GM23338 (cell line): ENCODE results near the gene ATP1A4. TPM values are rescaled to one million over a fixed set of nuclear protein-coding genes. Genes with fewer than 3 reads are reported as not detected.

ENCODE experiments used
- ATAC-seq: fragments of 200-7000 bp; cut with Tn5 transposase; 3 replicates; pipeline ENCODE4 v1.9.1; 2020
- DNase-seq: peaks from one replicate; pipeline ENCODE4 v3.0.0-alpha.2; 2015; ENCODE audit warnings: low spot score
- H2AFZ ChIP-seq: fragments of 200-600 bp; sonication (generic); 2 replicates; pipeline ENCODE4 v1.8.0; 2016; ENCODE audit warnings: antibody characterized with exemption, mild to moderate bottlenecking, moderate library complexity
- H3F3A ChIP-seq: fragments of 200-600 bp; sonication (generic); replicated peaks from 2 replicates; pipeline ENCODE4 v1.8.0; 2017; ENCODE audit warnings: antibody characterized with exemption, mixed run types, low read depth
- H3K27ac ChIP-seq: fragments of 200-600 bp; sonication (generic); 2 replicates; pipeline ENCODE4 v1.6.1; 2016; ENCODE audit warnings: low read depth
- H3K27me3 ChIP-seq: fragments of 200-600 bp; sonication (generic); 2 replicates; pipeline ENCODE4 v1.8.0; 2016; ENCODE audit warnings: mild to moderate bottlenecking, mixed run types, moderate library complexity; ENCODE audit not compliant: insufficient read depth
- H3K36me3 ChIP-seq: fragments of 200-600 bp; sonication (generic); 2 replicates; pipeline ENCODE4 v1.8.0; 2016; ENCODE audit warnings: mild to moderate bottlenecking; ENCODE audit not compliant: insufficient read depth
- H3K4me1 ChIP-seq: fragments of 200-600 bp; sonication (generic); 2 replicates; pipeline ENCODE4 v1.8.0; 2016; ENCODE audit warnings: mild to moderate bottlenecking, moderate library complexity; ENCODE audit not compliant: insufficient read depth
- H3K4me2 ChIP-seq: fragments of 200-600 bp; sonication (generic); 2 replicates; pipeline ENCODE4 v1.7.1; 2017; ENCODE audit warnings: mixed run types
- H3K4me3 ChIP-seq: fragments of 200-600 bp; sonication (generic); 2 replicates; pipeline ENCODE4 v1.6.1; 2016; ENCODE audit warnings: mixed run types
- H3K79me2 ChIP-seq: fragments of 200-600 bp; sonication (generic); replicated peaks from 2 replicates; pipeline ENCODE4 v1.8.0; 2017; ENCODE audit warnings: mild to moderate bottlenecking; ENCODE audit not compliant: insufficient read depth
- H3K9me2 ChIP-seq: fragments of 200-600 bp; sonication (generic); 2 replicates; pipeline ENCODE4 v1.8.0; 2017; ENCODE audit not compliant: insufficient read depth
- H4K20me1 ChIP-seq: fragments of 200-600 bp; sonication (generic); replicated peaks from 2 replicates; pipeline ENCODE4 v1.8.0; 2017; ENCODE audit warnings: mild to moderate bottlenecking; ENCODE audit not compliant: insufficient read depth
- H3K27ac Mint-ChIP-seq: 2 replicates; pipeline ENCODE4 v1.8.0; 2020; ENCODE audit warnings: inconsistent platforms, mild to moderate bottlenecking, moderate library complexity, mixed read lengths
- H3K27me3 Mint-ChIP-seq: 3 replicates; pipeline ENCODE4 v1.8.0; 2022; ENCODE audit warnings: low read depth, mild to moderate bottlenecking, moderate library complexity, mixed read lengths, inconsistent platforms; ENCODE audit not compliant: insufficient read depth, poor library complexity
- H3K36me3 Mint-ChIP-seq: 3 replicates; pipeline ENCODE4 v1.8.0; 2021; ENCODE audit warnings: low read depth, mild to moderate bottlenecking, inconsistent platforms, moderate library complexity, mixed read lengths
- H3K4me1 Mint-ChIP-seq: 3 replicates; pipeline ENCODE4 v1.8.0; 2020; ENCODE audit warnings: mild to moderate bottlenecking, inconsistent platforms, mixed read lengths
- H3K4me3 Mint-ChIP-seq: 3 replicates; pipeline ENCODE4 v1.8.0; 2021; ENCODE audit warnings: moderate library complexity, mild to moderate bottlenecking, inconsistent platforms, mixed read lengths
- H3K9me3 Mint-ChIP-seq: 3 replicates; pipeline ENCODE4 v1.8.0; 2020; ENCODE audit warnings: moderate library complexity, mild to moderate bottlenecking, inconsistent platforms, mixed read lengths
- CREB1 ChIP-seq: fragments of 250-450 bp; sonication (Bioruptor Pico); IDR thresholded peaks from 2 replicates; pipeline ENCODE4 v1.5.0; 2020; ENCODE audit warnings: low read depth, mild to moderate bottlenecking, moderate library complexity
- CTCF ChIP-seq, 2 experiments: fragments of 200-600 bp in 1 of 2; sonication (generic) in 1 of 2; conservative IDR thresholded peaks; 2 replicates each; pipeline versions ENCODE4 v1.5.1 to v1.6.1; 2016 to 2017; ENCODE audit warnings: antibody characterized with exemption in 2 of 2, low read depth in 2 of 2, mild to moderate bottlenecking in 2 of 2, moderate library complexity in 1 of 2
- ETS1 ChIP-seq: IDR thresholded peaks from 2 replicates; pipeline ENCODE4 v1.6.1; 2016; ENCODE audit warnings: antibody characterized with exemption
- EZH2 ChIP-seq: fragments of 200-600 bp; sonication (generic); IDR thresholded peaks from one replicate; pipeline ENCODE4 v1.8.0; 2017; ENCODE audit warnings: antibody characterized with exemption, mild to moderate bottlenecking, low read depth; ENCODE audit not compliant: unreplicated experiment
- EZH2phosphoT487 ChIP-seq: fragments of 200-600 bp; sonication (generic); IDR thresholded peaks from one replicate; pipeline ENCODE4 v1.8.1; 2018; ENCODE audit warnings: antibody characterized with exemption; ENCODE audit not compliant: unreplicated experiment
- JUNB ChIP-seq: IDR thresholded peaks from one replicate; pipeline ENCODE4 v1.6.1; 2016; ENCODE audit warnings: antibody characterized with exemption; ENCODE audit not compliant: unreplicated experiment
- NANOG ChIP-seq: IDR thresholded peaks from 2 replicates; pipeline ENCODE4 v1.6.1; 2016; ENCODE audit warnings: antibody characterized with exemption, borderline replicate concordance
- POLR2AphosphoS5 ChIP-seq: IDR thresholded peaks from 2 replicates; pipeline ENCODE4 v1.6.1; 2016; ENCODE audit warnings: antibody characterized with exemption, low read depth
- REST ChIP-seq: IDR thresholded peaks from one replicate; pipeline ENCODE4 v1.6.1; 2018; ENCODE audit warnings: antibody characterized with exemption; ENCODE audit not compliant: unreplicated experiment
- STAT1 ChIP-seq: IDR thresholded peaks from one replicate; pipeline ENCODE4 v1.6.1; 2016; ENCODE audit warnings: antibody characterized with exemption; ENCODE audit not compliant: unreplicated experiment
- ZNF114 ChIP-seq: fragments of 250-450 bp; sonication (Bioruptor Pico); IDR thresholded peaks from 2 replicates; pipeline ENCODE4 v1.5.0; 2020; ENCODE audit warnings: mild to moderate bottlenecking, moderate library complexity
- ZNF331 ChIP-seq: fragments of 250-450 bp; sonication (Bioruptor Pico); IDR thresholded peaks from 2 replicates; pipeline ENCODE4 v1.5.0; 2020; ENCODE audit warnings: low read depth, mild to moderate bottlenecking, moderate library complexity
- ZNF462 ChIP-seq: fragments of 250-450 bp; sonication (Bioruptor Pico); IDR thresholded peaks from 2 replicates; pipeline ENCODE4 v1.5.0; 2020; ENCODE audit warnings: mild to moderate bottlenecking, moderate library complexity
- polyA plus RNA-seq: library from polyadenylated mRNA; unstranded; fragments of >200 nt; fragmentation: Nextera tagmentation; extraction: Ambion mirVana; gene quantifications from 2 replicates; pipeline ENCODE4 v1.2.1, GENCODE V29; 2016
- total RNA-seq: library from RNA; depleted of rRNA; stranded (reverse); fragments of >200 nt; shearing (Covaris generic); gene quantifications from 2 replicates; pipeline ENCODE4 v1.2.3, GENCODE V29; 2014

Gene ATP1A4
- total and polyA plus RNA-seq, 2 experiments from 2014 or later, result 0.27 to 0.63 TPM

GRCh38 chr1:160226623-160227022 lies 75.2 kb downstream of the ATP1A4 start:
- Histone ChIP-seq H3K27ac (no peak overlapping the region), H3K4me3 (no peak overlapping the region), H3K4me2 (no peak overlapping the region), H3K9me2 (no peaks in the 10 kb centered on the region), H2AFZ (no peak overlapping the region), H4K20me1 (peaks cover 8% of the 10 kb centered on the region; the same call in 1 of the 2 replicates), H3K27me3 (no peaks in the 10 kb centered on the region), H3K79me2 (no peaks in the 10 kb centered on the region), H3K4me1 (no peaks in the 10 kb centered on the region), H3F3A (peaks cover 15% of the 10 kb centered on the region; the same call in 1 of the 2 replicates), H3K36me3 (peaks cover 55% of the 10 kb centered on the region)
- ATAC-seq, result no peak
- H3K4me3 Mint-ChIP-seq, result no peak overlapping the region
- peaks cover 69% of the 10 kb centered on the region for H3K36me3 Mint-ChIP-seq
- no peaks in the 10 kb centered on the region for H3K27me3 Mint-ChIP-seq
- no peaks in the 10 kb centered on the region for H3K4me1 Mint-ChIP-seq
- no peak overlapping the region for H3K27ac Mint-ChIP-seq
- no peaks in the 10 kb centered on the region for H3K9me3 Mint-ChIP-seq
- TF ChIP-seq REST (no peak), CTCF (conservative IDR thresholded peaks at IDR 0.05; ENCODE audit: low read depth in 2 of 2) (no peak), POLR2AphosphoS5 (no peak), CREB1 (no peak), ETS1 (no peak), ZNF114 (CRISPR knock-in tag) (no peak), ZNF462 (CRISPR knock-in tag) (no peak), JUNB (no peak), EZH2phosphoT487 (no peak), NANOG (no peak), EZH2 (no peak), STAT1 (no peak), ZNF331 (CRISPR knock-in tag) (no peak)
- DNase-seq, result no peak
